HG03575 (cell line): ENCODE measurements around the gene TOR1B.
"Not testable (repeated sequence)": the region's sequence is repeated elsewhere in the genome, so short reads cannot be mapped to it uniquely, and the experiment has no call there.

Source experiments
- ATAC-seq: cut with Tn5 transposase; IDR thresholded peaks from one replicate; pipeline ENCODE4 v1.9.1; 2021; ENCODE audit not compliant: unreplicated experiment, insufficient number of reproducible peaks, low FRiP score; ENCODE audit errors: extremely low read depth

The TOR1B gene

GRCh38 chr9:129775448-129775798 is 27.6 kb upstream of the TOR1B start:
- no peak for ATAC-seq

- ATAC-seq, result not testable (repeated sequence)
Observed at GRCh38 chr9:129776096-129776495, 26.9 kb upstream of the TOR1B start.

GRCh38 chr9:129776566-129776937 is 26.4 kb upstream of the TOR1B start:
- no peak for ATAC-seq

- ATAC-seq, result no peak
Observed at GRCh38 chr9:129776938-129777768, 25.8 kb upstream of the TOR1B start.

GRCh38 chr9:129777769-129778130 is 25.2 kb upstream of the TOR1B start:
- no peak for ATAC-seq

- no peak for ATAC-seq
Observed at GRCh38 chr9:129778469-129778868, 24.5 kb upstream of the TOR1B start.

GRCh38 chr9:129779560-129780190 is 23.3 kb upstream of the TOR1B start:
- ATAC-seq, result no peak

- ATAC-seq, result no peak
Observed at GRCh38 chr9:129781131-129781530, 21.9 kb upstream of the TOR1B start.

GRCh38 chr9:129781981-129782380 is 21.0 kb upstream of the TOR1B start:
- ATAC-seq, result no peak

- no peak for ATAC-seq
Observed at GRCh38 chr9:129783516-129784361, 19.2 kb upstream of the TOR1B start.

- ATAC-seq, result not testable (repeated sequence)
Observed at GRCh38 chr9:129784970-129785369, 18.0 kb upstream of the TOR1B start.

GRCh38 chr9:129785866-129786265 is 17.1 kb upstream of the TOR1B start:
- ATAC-seq, result no peak

GRCh38 chr9:129786481-129786880 is 16.5 kb upstream of the TOR1B start:
- no peak for ATAC-seq

- ATAC-seq, result no peak
Observed at GRCh38 chr9:129794549-129794948, 8.4 kb upstream of the TOR1B start.

- not testable (repeated sequence) for ATAC-seq
Observed at GRCh38 chr9:129796029-129796428, 7.0 kb upstream of the TOR1B start.

- ATAC-seq, result no peak
Observed at GRCh38 chr9:129798973-129799372, 4.0 kb upstream of the TOR1B start.

- no peak for ATAC-seq
Observed at GRCh38 chr9:129801504-129801903, 1.5 kb upstream of the TOR1B start.

- ATAC-seq, result no peak
Observed at GRCh38 chr9:129803676-129804060, 684 bp downstream of the TOR1B start.

- no peak for ATAC-seq
Observed at GRCh38 chr9:129806061-129806460, 3.1 kb downstream of the TOR1B start.

GRCh38 chr9:129809346-129809745 is 6.4 kb downstream of the TOR1B start:
- ATAC-seq, result no peak
